CD4-positive, CD25-positive, alpha-beta regulatory T cell (primary cell): Measurements from ENCODE around the gene CCER1. TPM values are rescaled to one million over a fixed set of nuclear protein-coding genes. Genes with fewer than 3 reads are reported as not detected.

Experiments
- polyA plus RNA-seq, 4 donors: library from polyadenylated mRNA; unstranded; fragments of 300-500 nt; fragmentation: Illumina TruSeq; gene quantifications; one replicate each; pipeline ENCODE4 v1.2.3, GENCODE V29; 2021
- total RNA-seq: library from RNA; stranded (reverse); gene quantifications from one replicate; pipeline ENCODE4 v1.2.3, GENCODE V29; 2022

CCER1 gene
- total and polyA plus RNA-seq, 5 donors from 2014 or later: not detected

Other genes starting within 250 kb of the CCER1 start
- not detected for gene EPYC, start 49.8 kb upstream of the CCER1 start, total RNA-seq
- gene EPYC, start 49.8 kb upstream of the CCER1 start, polyA plus RNA-seq: not detected
- not detected for gene KERA, start 102.8 kb upstream of the CCER1 start, total RNA-seq
- not detected for gene KERA, start 102.8 kb upstream of the CCER1 start, polyA plus RNA-seq
- not detected for gene LUM, start 156.3 kb upstream of the CCER1 start, total RNA-seq
- gene LUM, start 156.3 kb upstream of the CCER1 start, polyA plus RNA-seq: not detected
- gene DCN, start 227.6 kb upstream of the CCER1 start, total RNA-seq: not detected
- not detected for gene DCN, start 227.6 kb upstream of the CCER1 start, polyA plus RNA-seq